Sigmoid colon (tissue), 4 donors: ENCODE data around the gene KEL.

Experiments
- CTCF ChIP-seq, 4 experiments: fragments of 450-650 bp in 3 of 4; fragments of 200-600 bp in 1 of 4; IDR thresholded peaks; one replicate each; pipeline ENCODE4 v1.5.1; 2016 to 2019; ENCODE audit warnings: antibody characterized with exemption in 4 of 4, mild to moderate bottlenecking in 3 of 4, moderate library complexity in 2 of 4
- EP300 ChIP-seq, 4 donors: sonication (generic); formaldehyde crosslinking; IDR thresholded peaks; one replicate each; pipeline ENCODE4 v1.6.1; 2017; ENCODE audit warnings: antibody characterized with exemption in 4 of 4
- POLR2A ChIP-seq, 2 donors: fragments of 450-650 bp; IDR thresholded peaks; one replicate each; pipeline ENCODE4 v1.6.1; 2016; ENCODE audit warnings: antibody characterized with exemption in 2 of 2, mild to moderate bottlenecking in 2 of 2, moderate library complexity in 2 of 2

GRCh38 chr7:142935941-142936565 is 26.1 kb downstream of the KEL start:
- TF ChIP-seq CTCF (IDR thresholded peaks at IDR 0.05) (no peak), EP300 (IDR thresholded peaks at IDR 0.05) (no peak), POLR2A (IDR thresholded peaks at IDR 0.05) (no peak)
